HG03460 (cell line): ENCODE results near the gene COL26A1.

Experiments used
- ATAC-seq: cut with Tn5 transposase; IDR thresholded peaks from one replicate; pipeline ENCODE4 v1.9.1; 2021; ENCODE audit not compliant: unreplicated experiment

Gene COL26A1

DNA sequence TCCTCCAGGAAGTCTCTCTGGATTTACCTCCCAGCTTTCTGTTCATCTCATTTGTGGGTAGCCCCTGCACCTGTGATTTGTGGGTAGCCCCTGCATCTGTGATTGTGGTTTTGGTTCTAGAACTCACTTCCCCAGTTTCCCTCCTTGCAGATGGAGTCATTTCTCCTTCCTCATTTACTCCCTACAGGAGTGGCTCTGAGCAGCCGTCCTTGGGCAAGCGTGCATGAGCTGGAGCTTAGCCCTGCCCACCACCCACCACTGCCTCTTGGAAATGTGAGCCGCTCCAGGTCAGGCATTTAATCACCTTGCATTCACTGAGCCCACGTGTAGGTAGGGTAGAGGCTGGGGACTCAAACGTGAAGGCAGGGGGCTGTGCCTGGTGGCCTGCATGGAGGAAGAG, 8.2 kb downstream of the COL26A1 start:
- ATAC-seq = no peak

DNA sequence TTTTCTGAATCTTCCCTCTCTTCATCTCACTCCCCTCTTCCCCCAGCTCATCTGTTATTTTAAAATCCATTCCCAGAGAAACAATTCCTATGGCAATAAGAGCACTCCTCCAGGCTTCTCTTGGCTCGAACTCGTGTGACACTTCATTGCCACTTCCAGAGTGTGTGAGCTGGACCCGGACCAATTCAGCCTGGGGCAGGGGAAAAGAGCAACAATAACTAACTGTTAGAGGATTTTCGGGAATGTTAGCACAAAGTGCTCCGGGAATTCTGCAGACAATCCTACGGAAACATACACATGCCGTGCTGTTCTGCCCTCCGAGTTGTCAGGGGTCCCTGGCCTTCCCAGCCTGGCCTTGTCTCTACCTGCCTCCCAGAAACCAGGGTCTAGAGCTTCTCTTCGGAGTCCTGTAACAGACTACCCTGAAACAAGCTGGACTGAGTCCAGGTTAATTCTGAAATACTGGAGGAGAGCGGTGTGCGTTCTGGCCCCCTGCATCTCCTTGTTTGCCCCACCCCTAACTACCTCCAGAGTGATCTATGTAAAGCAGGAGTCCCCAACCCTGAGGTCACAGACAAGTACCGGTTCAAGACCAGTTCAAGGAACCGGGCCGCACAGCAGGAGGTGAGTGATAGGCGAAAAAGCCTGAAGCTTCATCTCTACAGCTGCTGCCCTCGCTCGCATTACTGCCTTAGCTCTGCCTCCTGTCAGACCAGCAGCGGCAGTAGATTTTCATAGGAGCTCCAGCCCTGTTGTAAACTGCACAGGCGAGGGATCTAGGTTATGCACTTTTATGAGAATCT, 11.3 kb downstream of the COL26A1 start:
- ATAC-seq = no peak

DNA sequence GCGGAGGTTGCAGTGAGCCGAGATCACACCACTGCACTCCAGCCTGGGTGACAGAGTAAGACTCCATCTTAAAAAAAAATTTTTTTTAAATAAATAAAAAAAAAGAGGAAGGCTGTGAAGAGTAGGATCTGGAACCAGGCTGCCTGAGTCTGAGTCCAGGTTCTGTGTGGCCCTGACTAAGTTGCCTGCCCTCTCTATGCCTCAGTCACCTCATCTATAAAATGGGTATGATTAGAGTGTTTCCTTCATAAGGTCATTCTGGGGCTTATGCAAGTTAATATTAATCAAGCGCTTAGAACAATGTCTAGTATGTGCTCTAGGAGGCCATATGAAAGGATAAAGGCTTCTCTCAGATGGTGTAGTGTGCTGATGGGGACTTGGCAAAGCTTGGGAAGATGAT, 12.3 kb downstream of the COL26A1 start:
- ATAC-seq = no peak

DNA sequence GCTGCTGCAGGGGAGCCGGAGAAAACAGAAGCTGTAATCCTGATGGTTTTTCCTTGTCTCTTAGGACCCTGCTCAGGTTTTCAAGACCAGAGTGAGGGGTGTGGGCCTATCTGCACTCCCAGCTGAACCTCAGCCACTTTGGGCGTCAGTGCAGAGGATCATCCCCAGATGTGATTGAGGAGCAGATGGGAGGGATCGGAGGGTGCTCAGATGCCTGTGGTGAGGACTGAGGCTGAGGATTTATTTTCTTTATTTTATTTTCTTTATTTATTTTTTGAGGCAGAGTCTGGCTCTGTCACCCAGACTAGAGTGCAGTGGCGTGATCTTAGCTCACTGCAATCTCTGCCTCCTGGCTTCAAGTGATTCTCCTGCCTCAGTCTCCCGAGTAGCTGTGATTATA, 13.9 kb downstream of the COL26A1 start:
- no peak for ATAC-seq

DNA sequence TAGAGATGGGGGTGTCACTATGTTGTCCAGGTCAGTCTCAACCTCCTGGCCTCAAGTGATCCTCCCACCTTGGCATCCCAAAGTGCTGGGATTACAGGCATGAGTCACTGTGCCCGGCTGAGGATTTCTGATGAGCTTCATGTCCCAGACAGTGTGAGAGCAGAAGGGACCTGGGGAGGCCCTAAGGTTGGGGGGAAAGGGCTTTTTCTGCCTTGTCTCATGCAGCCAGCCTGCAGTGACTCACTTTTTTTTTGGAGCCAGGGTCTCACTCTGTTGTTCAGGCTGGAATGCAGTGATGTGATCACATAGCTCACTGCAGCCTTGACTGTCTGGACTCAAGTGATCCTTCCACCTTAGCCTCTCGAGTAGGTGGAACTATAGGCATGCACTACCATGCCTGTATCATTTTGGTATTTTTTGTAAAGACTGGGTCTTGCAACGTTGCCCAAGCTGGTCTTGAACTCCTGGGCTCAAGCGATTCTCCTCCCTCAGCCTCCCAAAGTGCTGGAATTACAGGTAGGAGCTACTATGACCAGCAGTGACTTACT, 14.6 kb downstream of the COL26A1 start:
- no peak for ATAC-seq

DNA sequence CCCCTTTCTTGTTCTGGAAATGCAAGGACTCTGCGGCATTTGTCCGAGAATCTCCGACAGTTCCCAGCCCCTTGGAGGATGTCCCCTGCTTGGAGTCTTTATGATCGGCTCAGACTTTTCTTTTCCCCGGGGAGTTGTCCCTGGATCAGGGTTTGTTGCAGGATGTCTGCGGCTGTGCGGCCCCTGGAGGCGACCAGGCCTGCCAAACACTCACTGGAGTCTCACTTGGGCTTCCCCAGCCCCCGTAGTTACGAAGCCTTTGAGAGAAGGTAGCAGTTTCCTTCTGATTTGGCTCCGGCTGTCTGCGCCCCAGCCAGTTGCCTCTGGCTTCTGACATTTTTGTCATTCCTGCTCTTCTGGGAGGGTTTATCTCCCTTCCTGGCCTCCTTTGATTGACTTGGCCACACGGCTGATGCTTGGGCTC, 16.1 kb downstream of the COL26A1 start:
- no peak for ATAC-seq

DNA sequence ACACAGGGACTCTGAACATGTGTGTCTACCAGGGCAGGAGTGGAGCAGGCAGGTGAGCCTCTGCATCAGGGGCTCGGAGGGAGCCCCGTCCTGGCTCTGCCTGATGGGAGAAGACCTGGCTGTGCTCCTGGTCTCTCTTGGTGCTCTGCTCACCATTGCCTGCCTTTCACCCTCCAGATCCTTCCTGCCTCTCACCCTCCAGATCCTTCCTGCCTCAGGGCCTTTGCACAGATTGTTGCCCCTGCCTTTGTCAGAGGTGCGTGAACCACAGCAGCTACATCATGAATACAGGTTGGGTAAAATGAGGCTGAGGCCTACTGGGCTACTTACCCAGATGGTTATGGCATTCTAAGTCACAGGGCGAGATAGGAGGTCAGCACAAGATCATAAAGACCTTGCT, 16.6 kb downstream of the COL26A1 start:
- ATAC-seq = no peak

DNA sequence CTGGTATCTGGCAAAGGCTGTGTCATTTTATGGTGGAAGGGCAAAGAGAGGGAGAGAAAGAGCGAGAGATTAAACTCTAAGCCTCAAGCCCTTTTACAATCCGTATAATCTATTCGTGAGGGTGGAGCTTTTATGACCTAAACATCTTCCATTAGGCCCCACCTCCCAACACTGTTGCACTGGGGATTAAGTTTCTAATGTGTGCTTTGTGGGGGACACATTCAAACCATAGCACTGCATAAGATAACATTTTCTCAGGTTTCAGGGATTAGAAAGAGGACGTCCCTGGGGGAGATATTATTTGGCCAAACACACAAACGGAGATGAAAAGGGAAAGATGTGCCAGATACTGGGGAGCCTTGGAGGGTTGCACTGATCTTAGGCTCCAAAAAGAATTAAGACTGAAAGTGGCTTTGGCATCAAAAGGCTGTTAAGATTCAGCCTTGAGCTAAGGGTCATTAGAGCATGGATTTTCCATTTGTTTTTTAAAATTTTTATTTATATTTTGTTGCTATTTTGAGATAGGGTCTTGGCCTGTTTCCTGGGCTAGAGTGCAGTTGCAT, 19.0 kb downstream of the COL26A1 start:
- no peak for ATAC-seq

DNA sequence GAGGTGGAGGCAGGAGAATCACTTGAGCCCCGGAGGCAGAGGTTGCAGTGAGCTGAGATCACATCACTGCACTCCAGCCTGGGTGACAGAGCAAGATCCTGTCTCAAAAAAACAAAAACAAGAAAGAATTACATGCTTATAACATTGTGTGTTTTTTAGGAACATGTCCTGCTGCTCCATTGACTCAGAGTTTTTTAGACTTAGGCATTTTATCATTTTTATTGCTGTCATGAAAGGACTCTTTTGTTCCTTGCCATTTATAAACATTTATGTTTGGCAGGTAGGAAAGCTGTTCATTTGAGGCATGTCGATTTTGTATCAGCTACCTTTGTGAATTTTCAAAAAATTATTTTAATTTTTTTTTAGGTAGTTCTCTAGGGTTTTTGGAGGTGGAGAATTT, 20.3 kb downstream of the COL26A1 start:
- ATAC-seq = no peak

DNA sequence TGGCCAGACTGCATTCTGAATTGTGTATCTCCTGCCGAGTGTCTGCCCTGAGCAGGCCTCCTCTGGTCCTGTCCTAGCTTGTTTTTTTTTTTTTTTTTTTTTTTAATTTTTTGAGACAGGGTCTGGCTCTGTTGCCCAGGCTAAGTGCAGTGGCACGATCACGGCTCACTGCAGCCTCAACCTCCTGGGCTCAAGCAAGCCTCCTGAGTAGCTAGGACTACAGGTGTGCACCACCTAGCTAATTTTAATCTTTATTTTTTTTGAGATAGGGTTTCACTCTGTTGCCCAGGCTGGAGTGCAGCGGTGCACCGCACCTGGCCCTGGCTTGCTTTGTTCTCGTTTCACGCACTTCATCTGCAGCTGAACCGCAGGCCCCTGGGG, 23.5 kb downstream of the COL26A1 start:
- no peak for ATAC-seq

DNA sequence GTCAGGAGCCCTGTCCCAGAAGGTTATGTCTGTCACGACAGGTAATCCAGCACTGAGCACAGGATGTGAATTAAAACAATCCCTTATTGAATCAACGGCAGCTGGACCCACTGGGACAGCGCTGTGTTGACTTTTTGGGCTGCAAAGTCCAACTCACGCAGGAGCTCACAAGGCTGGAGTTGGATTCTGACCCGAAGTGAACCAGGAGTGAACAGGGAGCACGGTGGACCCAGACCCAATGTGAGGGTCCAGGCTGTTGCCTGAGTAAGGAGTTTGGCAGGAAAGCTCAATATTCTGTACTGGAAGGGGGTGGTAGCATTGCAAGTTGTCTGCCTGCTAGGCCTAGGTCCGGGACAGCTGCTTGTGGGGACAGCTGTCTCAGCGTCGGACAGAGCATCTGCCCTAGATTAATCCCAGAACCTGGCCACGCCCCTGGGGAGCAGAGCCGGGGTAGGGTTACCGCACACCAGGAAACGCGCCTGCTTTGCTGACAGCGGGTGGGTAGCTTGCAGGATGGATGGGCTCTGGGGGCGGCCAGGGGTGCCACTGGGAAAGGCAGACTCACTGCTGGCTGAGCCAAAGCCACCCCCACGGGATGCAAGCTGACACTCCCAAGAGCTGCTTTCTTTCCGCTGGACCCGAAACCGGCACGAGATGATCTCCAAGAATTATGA, 24.0 kb downstream of the COL26A1 start:
- ATAC-seq = no peak

DNA sequence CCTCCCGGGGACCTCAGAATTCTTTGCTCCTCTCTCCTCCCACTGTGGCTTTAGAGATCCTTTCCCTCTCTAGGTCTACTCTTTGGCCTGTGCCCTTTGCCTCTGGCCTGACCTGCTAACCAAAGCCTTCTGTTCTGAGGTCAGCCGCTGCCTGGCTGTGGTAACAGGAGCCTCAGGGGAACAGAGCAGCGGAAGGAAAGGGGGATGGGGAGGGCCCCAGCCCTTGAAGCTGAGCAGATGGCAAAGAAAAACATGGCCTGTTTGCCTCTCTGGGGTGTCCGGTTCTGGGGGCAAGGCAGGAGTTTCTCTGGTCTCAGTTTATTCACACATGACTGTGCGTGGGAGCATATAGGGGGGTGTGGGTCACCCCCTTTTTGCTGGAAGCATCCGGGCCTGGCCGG, 28.2 kb downstream of the COL26A1 start:
- ATAC-seq = peak; percentile 93

DNA sequence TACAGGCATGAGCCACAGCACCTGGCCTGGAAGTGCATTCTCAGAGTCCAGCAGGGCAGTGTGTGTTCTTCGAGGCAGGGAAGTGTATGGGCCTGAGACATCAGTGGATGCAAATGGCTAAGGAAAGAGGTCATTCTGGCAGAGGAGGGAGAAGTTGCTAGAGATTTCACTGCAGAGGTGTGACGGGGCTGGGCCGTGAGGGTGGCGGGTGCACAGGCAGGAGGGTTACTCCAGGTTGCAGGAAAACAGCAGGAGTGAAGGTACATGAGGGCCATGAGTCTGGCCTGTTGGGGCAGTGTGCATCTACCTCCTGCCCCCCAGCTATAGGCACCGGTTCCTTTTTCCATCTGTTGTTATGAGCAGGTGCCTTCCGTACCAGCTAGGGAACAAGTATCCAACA, 29.3 kb downstream of the COL26A1 start:
- ATAC-seq = no peak

DNA sequence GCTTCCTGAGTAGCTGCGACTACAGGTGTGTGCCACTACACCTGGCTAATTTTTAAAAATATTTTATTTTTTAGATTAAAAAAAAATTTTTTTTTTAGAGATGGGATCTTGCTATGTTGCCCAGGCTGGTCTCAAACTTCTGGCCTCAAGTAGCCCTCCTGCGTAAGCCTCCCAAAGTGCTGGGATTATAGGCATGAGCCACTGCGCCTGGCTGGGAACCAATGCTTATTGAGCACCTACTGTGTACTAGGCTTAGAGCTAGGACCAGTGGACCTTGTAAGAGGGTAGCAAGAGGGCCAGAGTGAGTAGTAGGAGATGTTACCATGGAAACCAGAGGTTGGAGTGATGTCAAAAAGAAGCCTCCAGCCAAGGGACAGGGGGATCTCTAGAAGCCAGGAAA, 31.2 kb downstream of the COL26A1 start:
- ATAC-seq = no peak

DNA sequence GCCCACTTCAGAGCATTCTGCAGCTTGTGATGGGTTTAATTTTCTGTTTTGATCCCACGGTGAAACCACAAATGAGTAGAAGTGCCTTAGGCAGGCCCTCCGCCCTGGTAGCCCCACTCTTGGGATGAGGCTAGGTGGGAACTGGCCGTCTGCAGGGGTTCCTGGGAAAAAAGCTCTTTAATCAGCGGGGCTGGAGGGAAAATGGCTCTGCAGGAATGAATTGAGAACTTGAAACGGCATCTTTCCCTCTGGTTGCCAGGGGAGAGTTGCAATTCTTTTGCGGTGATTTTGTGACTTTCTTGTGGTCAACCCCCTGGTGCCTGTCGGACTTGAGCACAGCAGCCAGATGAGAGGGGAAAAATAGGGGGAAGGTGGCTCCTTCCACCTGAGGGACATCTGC, 32.7 kb downstream of the COL26A1 start:
- ATAC-seq = no peak

DNA sequence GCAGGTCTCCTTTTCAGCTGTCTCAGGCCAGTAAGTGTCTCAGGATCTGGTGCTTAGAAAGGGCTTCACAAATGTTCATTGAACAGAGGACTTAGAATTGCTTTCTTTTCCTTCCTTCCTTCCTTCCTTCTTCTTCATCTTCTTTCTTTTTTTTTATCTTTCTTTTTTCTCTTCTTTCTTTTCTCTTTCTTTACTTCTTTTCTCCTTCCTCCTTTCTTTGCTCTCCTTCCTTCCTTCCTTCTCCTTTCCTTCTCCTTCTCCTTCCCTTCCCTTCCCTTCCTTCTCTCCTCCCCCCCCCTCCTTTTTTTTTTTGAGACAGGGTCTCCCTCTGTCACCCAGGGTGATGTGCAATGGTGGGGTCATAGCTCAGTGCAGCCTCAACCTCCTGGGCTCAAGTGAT, 34.6 kb downstream of the COL26A1 start:
- ATAC-seq = no peak

DNA sequence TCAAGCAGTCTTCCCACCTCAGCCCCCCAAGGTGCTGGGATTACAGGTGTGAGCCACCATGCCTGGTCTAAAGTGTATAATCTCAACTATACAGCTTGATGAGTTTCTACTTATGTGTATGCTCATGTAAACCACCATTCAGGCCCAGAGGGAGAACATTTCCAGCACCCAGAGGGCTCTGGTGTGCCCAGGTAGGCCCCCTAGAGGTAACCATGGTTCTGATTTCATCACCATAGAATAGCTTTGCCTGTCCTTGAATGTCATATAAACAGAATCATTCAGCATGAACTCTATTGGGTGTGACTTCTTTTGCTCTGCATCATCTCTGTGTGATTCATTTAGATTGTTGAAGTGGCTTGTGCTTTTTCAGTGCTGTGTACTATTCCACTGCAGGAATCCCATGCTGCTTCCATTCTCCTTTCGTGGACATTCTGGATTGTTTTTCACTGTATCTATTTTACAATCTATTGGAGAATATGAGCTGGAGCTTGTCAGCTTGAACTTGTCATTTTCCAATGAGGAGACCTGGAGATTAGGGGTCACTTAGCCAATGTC, 35.2 kb downstream of the COL26A1 start:
- no peak for ATAC-seq

DNA sequence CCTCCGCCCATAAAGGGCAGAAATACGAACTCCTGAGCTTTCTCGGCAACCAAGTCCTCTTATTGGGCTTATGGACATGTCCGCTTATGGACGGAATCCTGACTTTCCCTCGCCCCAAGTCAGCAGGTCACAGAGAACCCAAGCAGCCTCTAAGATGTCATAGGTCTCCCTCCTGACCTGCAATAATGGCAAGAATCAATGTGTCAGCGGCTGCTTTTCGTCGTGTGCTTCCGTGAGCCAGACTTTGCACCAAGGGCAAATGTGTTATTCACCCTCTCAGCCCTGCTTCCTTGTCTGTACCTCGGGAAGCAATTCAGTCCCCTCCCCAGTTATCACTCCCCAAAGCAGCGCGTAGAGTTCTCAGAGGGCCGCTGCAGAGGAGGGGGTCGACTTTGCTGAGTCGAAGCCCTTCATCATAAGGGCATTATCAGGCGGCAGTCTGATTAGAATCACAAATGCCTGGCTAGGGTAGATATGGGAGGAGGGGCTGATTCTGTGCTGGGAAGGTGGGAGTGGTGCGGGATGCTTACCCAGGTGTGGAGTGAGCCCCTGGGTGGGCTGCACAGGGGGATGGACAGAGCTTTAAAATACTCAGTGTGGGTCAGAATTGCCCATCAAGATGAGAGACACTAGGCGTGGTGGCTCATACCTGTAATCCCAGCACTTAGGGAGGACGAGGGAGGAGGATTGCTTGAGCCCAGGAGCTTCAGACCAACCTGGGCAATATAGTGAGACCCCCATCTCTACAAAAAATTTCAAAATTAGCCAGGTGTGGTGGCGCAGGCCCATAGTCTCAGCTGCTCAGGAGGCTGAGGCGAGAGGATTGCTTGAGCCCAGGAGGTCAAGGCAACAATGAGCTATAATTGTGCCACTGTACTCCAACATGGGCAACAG, 36.0 kb downstream of the COL26A1 start:
- ATAC-seq = no peak

DNA sequence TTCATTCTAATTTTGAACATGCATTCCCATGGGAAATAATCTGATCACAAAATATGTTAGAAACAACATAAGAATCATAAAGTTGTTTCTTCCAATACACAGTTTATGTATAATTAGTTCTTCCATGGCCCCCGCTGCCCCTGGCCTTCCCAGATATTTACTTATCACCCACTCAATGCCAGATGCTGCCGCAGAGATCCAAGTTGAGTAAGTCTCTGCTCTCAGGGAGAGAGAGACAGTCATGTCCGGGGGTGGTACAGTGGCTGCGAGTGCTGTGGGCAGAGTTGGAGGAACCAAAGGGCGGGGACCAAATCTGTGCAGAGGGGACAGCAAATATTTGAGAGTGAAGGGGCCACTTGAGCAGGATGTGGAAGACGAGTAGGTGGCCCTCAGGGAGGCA, 37.1 kb downstream of the COL26A1 start:
- no peak for ATAC-seq

DNA sequence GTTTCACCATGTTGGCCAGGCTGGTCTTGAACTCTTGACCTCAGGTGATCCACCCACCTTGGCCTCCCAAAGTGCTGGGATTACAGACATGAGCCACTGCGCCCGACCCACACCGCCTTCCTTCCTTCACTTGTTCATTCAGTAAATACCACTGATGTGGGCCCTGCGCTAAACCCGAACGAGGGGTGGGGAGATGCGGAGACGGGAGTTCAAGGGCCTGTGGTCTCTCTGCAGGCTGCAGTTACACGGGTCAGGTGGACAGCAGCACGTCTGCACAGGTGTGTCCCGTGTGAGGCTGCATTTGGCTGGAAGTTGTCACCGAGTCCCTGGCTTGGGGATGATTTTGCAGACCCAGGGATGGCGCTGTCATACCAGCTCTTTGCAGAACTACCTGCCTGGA, 38.1 kb downstream of the COL26A1 start:
- ATAC-seq = no peak
